RWPE2 (cell line): ENCODE data around the gene INCA1.

Experiments used
- ATAC-seq: fragments of 200-7000 bp; cut with Tn5 transposase; 3 replicates; pipeline ENCODE4 v1.9.1; 2021; ENCODE audit warnings: low read depth
- DNase-seq: peaks from one replicate; pipeline ENCODE4 v3.0.0-alpha.2; 2020; ENCODE audit warnings: low spot score
- H3K27ac ChIP-seq: fragments of 450-650 bp; 2 replicates; pipeline ENCODE4 v1.5.1; 2017; ENCODE audit warnings: mild to moderate bottlenecking; ENCODE audit not compliant: poor library complexity, severe bottlenecking
- H3K27me3 ChIP-seq: fragments of 250-450 bp; sonication (Bioruptor Pico); 2 replicates; pipeline ENCODE4 v1.5.1; 2021; ENCODE audit warnings: mild to moderate bottlenecking, moderate library complexity; ENCODE audit not compliant: insufficient read depth, poor library complexity, severe bottlenecking
- H3K36me3 ChIP-seq: fragments of 250-450 bp; sonication (Bioruptor Pico); 2 replicates; pipeline ENCODE4 v1.5.1; 2020; ENCODE audit warnings: low read depth, mild to moderate bottlenecking, moderate library complexity
- H3K4me1 ChIP-seq: fragments of 250-450 bp; sonication (Bioruptor Pico); 2 replicates; pipeline ENCODE4 v1.5.1; 2021; ENCODE audit warnings: mild to moderate bottlenecking, moderate library complexity; ENCODE audit not compliant: insufficient read depth, poor library complexity, severe bottlenecking
- H3K4me3 ChIP-seq: fragments of 250-450 bp; sonication (Bioruptor Pico); 2 replicates; pipeline ENCODE4 v1.5.1; 2021; ENCODE audit warnings: mild to moderate bottlenecking, moderate library complexity; ENCODE audit not compliant: severe bottlenecking
- H3K9me3 ChIP-seq: fragments of 250-450 bp; sonication (Bioruptor Pico); 2 replicates; pipeline ENCODE4 v1.5.1; 2021; ENCODE audit warnings: mild to moderate bottlenecking, moderate library complexity; ENCODE audit not compliant: severe bottlenecking
- CTCF ChIP-seq: fragments of 450-650 bp; IDR thresholded peaks from one replicate; pipeline ENCODE4 v1.5.1; 2017; ENCODE audit warnings: mild to moderate bottlenecking, moderate library complexity; ENCODE audit not compliant: poor library complexity, severe bottlenecking

INCA1 gene

GRCh38 chr17:4973256-4974114 is 23.8 kb downstream of the INCA1 start:
- Histone ChIP-seq H3K27ac (no peak overlapping the region), H3K4me1 (peaks cover 5% of the 10 kb centered on the region), H3K36me3 (peaks cover 53% of the 10 kb centered on the region), H3K9me3 (no peaks in the 10 kb centered on the region), H3K27me3 (no peaks in the 10 kb centered on the region), H3K4me3 (no peak overlapping the region)
- no peak for DNase-seq
- TF ChIP-seq CTCF, result no peak
- no peak for ATAC-seq

GRCh38 chr17:4972752-4973151 is 24.6 kb downstream of the INCA1 start:
- no peaks in the 10 kb centered on the region for H3K27me3 ChIP-seq
- no peak for ATAC-seq
- no peak for DNase-seq

GRCh38 chr17:4972322-4972721 is 25.0 kb downstream of the INCA1 start:
- Histone ChIP-seq H3K4me1 (peaks cover 5% of the 10 kb centered on the region), H3K4me3 (no peak overlapping the region), H3K9me3 (no peaks in the 10 kb centered on the region), H3K27me3 (no peaks in the 10 kb centered on the region), H3K27ac (no peak overlapping the region), H3K36me3 (peaks cover 41% of the 10 kb centered on the region)
- no peak for DNase-seq
- no peak for ATAC-seq
- TF ChIP-seq CTCF, result no peak

More at GRCh38 chr17:4972752-4973151, 24.6 kb downstream of the INCA1 start:
- peaks cover 45% of the 10 kb centered on the region for H3K36me3 ChIP-seq
- no peak overlapping the region for H3K27ac ChIP-seq
- TF ChIP-seq CTCF, result no peak
- peaks cover 5% of the 10 kb centered on the region for H3K4me1 ChIP-seq
- H3K9me3 ChIP-seq, result no peaks in the 10 kb centered on the region
- H3K4me3 ChIP-seq, result no peak overlapping the region

GRCh38 chr17:4971826-4972225 is 25.5 kb downstream of the INCA1 start:
- H3K36me3 ChIP-seq, result peaks cover 37% of the 10 kb centered on the region
- H3K4me3 ChIP-seq, result no peak overlapping the region
- no peak overlapping the region for H3K27ac ChIP-seq
- no peak for DNase-seq
- H3K4me1 ChIP-seq, result peaks cover 5% of the 10 kb centered on the region
- no peaks in the 10 kb centered on the region for H3K9me3 ChIP-seq
- no peak for TF ChIP-seq CTCF
- no peaks in the 10 kb centered on the region for H3K27me3 ChIP-seq
- ATAC-seq, result no peak

- Histone ChIP-seq H3K4me1 (peaks cover 12% of the 10 kb centered on the region), H3K36me3 (peaks cover 41% of the 10 kb centered on the region), H3K9me3 (no peaks in the 10 kb centered on the region), H3K4me3 (no peak overlapping the region), H3K27ac (peak overlapping the region; percentile 90), H3K27me3 (no peaks in the 10 kb centered on the region)
- DNase-seq, result no peak
- no peak for ATAC-seq
- TF ChIP-seq CTCF, result no peak
Observed at GRCh38 chr17:4970273-4970672, 27.0 kb downstream of the INCA1 start.
